KMS-11 (cell line): ENCODE results near the gene CRK.
"Not testable (repeated sequence)": the region's sequence is repeated elsewhere in the genome, so short reads cannot be mapped to it uniquely, and the experiment has no call there.

ENCODE experiments used
- H2AFZ ChIP-seq: fragments of 200-600 bp; sonication (generic); 2 replicates; pipeline ENCODE4 v1.6.1; 2016; ENCODE audit warnings: antibody characterized with exemption, mixed run types, low read depth
- H3K27ac ChIP-seq: fragments of 200-600 bp; sonication (generic); 2 replicates; pipeline ENCODE4 v1.6.1; 2016; ENCODE audit warnings: mild to moderate bottlenecking, mixed run types
- H3K27me3 ChIP-seq: fragments of 200-600 bp; sonication (generic); 2 replicates; pipeline ENCODE4 v1.6.1; 2017; ENCODE audit warnings: mild to moderate bottlenecking, low read depth, mixed run types, moderate library complexity; ENCODE audit not compliant: insufficient read depth
- H3K36me3 ChIP-seq: fragments of 200-600 bp; sonication (generic); 2 replicates; pipeline ENCODE4 v1.6.1; 2017; ENCODE audit warnings: mild to moderate bottlenecking, mixed run types; ENCODE audit not compliant: insufficient read depth
- H3K4me1 ChIP-seq: fragments of 200-600 bp; sonication (generic); 2 replicates; pipeline ENCODE4 v1.6.1; 2016; ENCODE audit warnings: mild to moderate bottlenecking, low read depth, mixed run types; ENCODE audit not compliant: poor library complexity, severe bottlenecking
- H3K4me2 ChIP-seq: fragments of 200-600 bp; sonication (generic); 2 replicates; pipeline ENCODE4 v1.7.0; 2016; ENCODE audit warnings: mild to moderate bottlenecking, mixed run types
- H3K4me3 ChIP-seq: fragments of 200-600 bp; sonication (generic); IDR thresholded peaks from 2 replicates; pipeline ENCODE4 v1.6.1; 2017; ENCODE audit warnings: low read depth, low read length, mixed read lengths; ENCODE audit not compliant: insufficient read depth
- H3K79me2 ChIP-seq: fragments of 200-600 bp; sonication (generic); 2 replicates; pipeline ENCODE4 v1.6.1; 2016; ENCODE audit warnings: low read depth, mixed run types; ENCODE audit not compliant: insufficient read depth
- H3K9ac ChIP-seq: fragments of 200-600 bp; sonication (generic); 2 replicates; pipeline ENCODE4 v1.6.1; 2016; ENCODE audit warnings: mild to moderate bottlenecking, mixed run types
- H4K20me1 ChIP-seq: fragments of 200-600 bp; sonication (generic); 2 replicates; pipeline ENCODE4 v1.6.1; 2016; ENCODE audit warnings: mild to moderate bottlenecking, mixed run types; ENCODE audit not compliant: insufficient read depth
- CTCF ChIP-seq: fragments of 200-600 bp; sonication (generic); conservative IDR thresholded peaks from 2 replicates; pipeline ENCODE4 v1.6.1; 2017; ENCODE audit warnings: low read depth, mild to moderate bottlenecking, antibody characterized with exemption, low read length, moderate library complexity, mixed read lengths

The CRK gene

GRCh38 chr17:1449412-1449967 is 6.5 kb downstream of the CRK start:
- no peaks in the 10 kb centered on the region for H4K20me1 ChIP-seq
- no peak overlapping the region for H3K4me3 ChIP-seq
- H3K79me2 ChIP-seq, result peaks cover 89% of the 10 kb centered on the region
- peaks cover 9% of the 10 kb centered on the region for H3K4me1 ChIP-seq
- no peak overlapping the region for H3K4me2 ChIP-seq
- no peak overlapping the region for H3K27ac ChIP-seq
- H3K36me3 ChIP-seq, result no peaks in the 10 kb centered on the region
- H3K27me3 ChIP-seq, result no peaks in the 10 kb centered on the region
- TF ChIP-seq CTCF, result no peak
- H3K9ac ChIP-seq, result no peak overlapping the region
- H2AFZ ChIP-seq, result no peak overlapping the region

GRCh38 chr17:1447052-1447451 is 9.0 kb downstream of the CRK start:
- H3K36me3 ChIP-seq, result no peaks in the 10 kb centered on the region
- no peak overlapping the region for H3K27ac ChIP-seq

GRCh38 chr17:1446201-1446600 is 9.8 kb downstream of the CRK start:
- peaks cover 59% of the 10 kb centered on the region for H3K79me2 ChIP-seq
- no peaks in the 10 kb centered on the region for H3K36me3 ChIP-seq
- H2AFZ ChIP-seq, result no peak overlapping the region
- no peaks in the 10 kb centered on the region for H4K20me1 ChIP-seq
- no peak overlapping the region for H3K4me2 ChIP-seq
- H3K4me1 ChIP-seq, result no peaks in the 10 kb centered on the region
- H3K9ac ChIP-seq, result no peak overlapping the region
- no peaks in the 10 kb centered on the region for H3K27me3 ChIP-seq
- no peak overlapping the region for H3K27ac ChIP-seq
- TF ChIP-seq CTCF, result no peak
- H3K4me3 ChIP-seq, result no peak overlapping the region

More at GRCh38 chr17:1447052-1447451, 9.0 kb downstream of the CRK start:
- no peak overlapping the region for H3K4me3 ChIP-seq
- H3K79me2 ChIP-seq, result peaks cover 65% of the 10 kb centered on the region
- H3K27me3 ChIP-seq, result no peaks in the 10 kb centered on the region
- no peaks in the 10 kb centered on the region for H3K4me1 ChIP-seq
- no peak overlapping the region for H3K9ac ChIP-seq
- no peak overlapping the region for H2AFZ ChIP-seq
- H3K4me2 ChIP-seq, result no peak overlapping the region
- H4K20me1 ChIP-seq, result no peaks in the 10 kb centered on the region
- no peak for TF ChIP-seq CTCF

- H3K27ac ChIP-seq, result not testable (repeated sequence)
Observed at GRCh38 chr17:1445695-1446094, 10.3 kb downstream of the CRK start.

GRCh38 chr17:1442721-1443120 is 13.3 kb downstream of the CRK start:
- not testable (repeated sequence) for H3K9ac ChIP-seq, H2AFZ ChIP-seq, H3K27ac ChIP-seq, H3K4me3 ChIP-seq, H3K36me3 ChIP-seq, H4K20me1 ChIP-seq, H3K27me3 ChIP-seq, H3K4me2 ChIP-seq, H3K4me1 ChIP-seq
- peaks cover 55% of the 10 kb centered on the region; the same call in 1 of the 2 replicates for H3K79me2 ChIP-seq

More at GRCh38 chr17:1445695-1446094, 10.3 kb downstream of the CRK start:
- H4K20me1 ChIP-seq, H3K4me2 ChIP-seq, H3K27me3 ChIP-seq, H3K4me3 ChIP-seq, H3K4me1 ChIP-seq, H2AFZ ChIP-seq, H3K9ac ChIP-seq, H3K36me3 ChIP-seq: not testable (repeated sequence)
- H3K79me2 ChIP-seq, result peaks cover 60% of the 10 kb centered on the region
